ENCODE data around the gene RFX8.

- TF ChIP-seq TAF1 (IDR thresholded peaks at IDR 0.05; ENCODE audit: borderline replicate concordance, insufficient read depth, low read length) (no peak), SIN3A (IDR thresholded peaks at IDR 0.05; ENCODE audit: borderline replicate concordance, insufficient read depth, low read length) (no peak), POLR2AphosphoS5 (IDR thresholded peaks at IDR 0.05; ENCODE audit: low read depth, low read length) (no peak)
Observed at GRCh38 chr2:101439716-101440115, 35.2 kb downstream of the RFX8 start.

All from PFSK-1 (cell line).